HG03520 (cell line): ENCODE measurements around the gene FOXE1.

Experiments used
- ATAC-seq: cut with Tn5 transposase; IDR thresholded peaks from one replicate; pipeline ENCODE4 v1.9.1; 2021; ENCODE audit warnings: mild to moderate bottlenecking, moderate library complexity; ENCODE audit not compliant: unreplicated experiment

The FOXE1 gene

DNA sequence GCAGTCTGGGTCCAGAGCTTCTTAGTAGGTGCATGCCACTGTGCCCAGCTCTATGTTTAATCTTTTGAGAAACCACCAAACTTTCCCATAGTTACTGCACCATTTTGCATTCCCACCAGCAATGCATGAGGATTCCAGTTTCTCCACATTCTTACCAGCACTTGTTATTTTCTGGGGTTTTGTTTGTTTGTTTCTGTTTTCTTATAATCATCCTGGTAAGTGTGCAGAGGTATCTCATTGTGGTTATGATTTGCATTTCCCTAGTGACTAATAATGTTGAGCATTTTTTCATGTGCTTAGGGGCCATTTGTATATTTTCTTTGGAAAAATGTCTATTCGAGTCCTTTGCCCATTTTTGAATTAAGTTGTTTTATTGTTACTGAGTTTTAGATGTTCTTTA lies 11.4 kb downstream of the FOXE1 start:
- ATAC-seq: no peak

DNA sequence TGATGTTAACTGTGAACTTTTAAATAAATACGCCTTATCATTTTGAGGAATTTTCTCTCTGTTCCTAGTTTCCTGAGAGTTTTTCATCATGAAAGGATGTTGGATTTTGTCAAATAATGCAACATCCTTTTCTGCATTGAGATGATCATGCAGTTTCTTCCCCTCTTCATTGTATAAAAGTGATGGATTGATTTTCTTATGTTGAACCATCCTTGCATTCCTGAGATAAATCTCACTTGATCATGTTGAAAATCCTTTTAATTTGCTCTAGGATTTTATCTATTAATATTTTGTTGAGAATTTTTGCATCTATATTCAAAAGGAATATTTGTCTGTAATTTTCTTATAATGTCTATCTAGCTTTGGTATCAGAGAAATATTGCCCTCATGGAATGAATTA lies 13.3 kb downstream of the FOXE1 start:
- ATAC-seq: no peak

- ATAC-seq: no peak
Observed at GRCh38 chr9:97866848-97867247, 13.8 kb downstream of the FOXE1 start.

- ATAC-seq: no peak
Observed at GRCh38 chr9:97868859-97869258, 15.8 kb downstream of the FOXE1 start.

DNA sequence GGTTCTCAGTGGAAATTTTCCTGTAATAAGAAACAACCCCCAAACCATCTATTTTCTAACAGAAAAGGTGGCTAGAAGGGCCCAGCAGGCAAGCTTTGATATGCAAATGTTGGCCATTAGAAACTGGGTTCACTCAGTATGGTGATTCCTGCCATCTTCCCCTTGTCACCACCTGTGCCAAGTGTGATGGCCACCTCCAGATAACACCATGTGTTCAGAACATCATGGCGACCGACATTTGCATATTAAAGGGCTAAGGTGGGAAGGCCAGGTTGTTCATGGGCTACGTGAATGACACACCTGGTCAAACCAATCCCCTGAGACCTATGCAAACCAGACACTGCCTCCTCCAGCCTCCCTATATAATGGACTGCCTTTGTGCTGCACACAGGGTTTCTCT lies 20.4 kb downstream of the FOXE1 start:
- ATAC-seq: no peak

GRCh38 chr9:97873882-97874281 lies 20.9 kb downstream of the FOXE1 start:
- ATAC-seq: no peak

DNA sequence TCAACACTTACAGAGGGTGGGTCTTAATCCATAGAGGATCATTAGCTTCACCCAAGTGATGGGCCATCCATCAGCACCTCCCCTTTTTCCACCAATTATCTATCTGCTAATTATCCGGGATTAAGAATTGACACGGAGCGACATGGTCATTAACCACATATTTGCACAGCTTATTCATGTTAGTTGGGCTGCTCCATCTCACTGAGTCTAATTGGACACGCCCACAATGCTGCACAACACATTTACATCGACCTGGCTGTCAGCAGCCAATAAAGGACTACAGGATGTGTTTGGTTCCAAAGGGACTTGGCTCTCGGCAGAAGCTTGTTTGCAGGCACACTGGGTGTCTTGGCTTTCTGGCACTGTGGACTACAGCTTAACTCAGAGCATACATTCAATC lies 21.6 kb downstream of the FOXE1 start:
- ATAC-seq: no peak

- no peak for ATAC-seq
Observed at GRCh38 chr9:97875111-97875510, 22.1 kb downstream of the FOXE1 start.

DNA sequence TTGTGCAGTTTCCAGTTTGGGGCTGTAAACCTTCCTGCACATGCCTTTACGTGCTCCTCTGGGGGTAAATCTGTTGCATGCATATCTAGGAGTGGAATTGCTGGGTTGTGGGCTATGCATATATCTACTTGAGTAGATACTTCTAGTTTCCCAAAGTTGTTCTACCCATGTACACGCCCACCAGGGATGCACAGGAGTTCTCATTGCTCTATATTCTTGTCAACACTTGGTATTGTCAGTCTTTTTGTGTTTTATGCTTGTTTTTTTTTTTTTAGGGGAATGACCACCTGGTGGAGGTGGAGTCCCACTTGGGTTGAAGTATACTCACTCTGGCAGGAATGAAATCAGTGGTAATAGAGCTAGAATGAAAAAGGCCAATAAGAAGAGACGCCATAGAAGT lies 23.0 kb downstream of the FOXE1 start:
- ATAC-seq: no peak

DNA sequence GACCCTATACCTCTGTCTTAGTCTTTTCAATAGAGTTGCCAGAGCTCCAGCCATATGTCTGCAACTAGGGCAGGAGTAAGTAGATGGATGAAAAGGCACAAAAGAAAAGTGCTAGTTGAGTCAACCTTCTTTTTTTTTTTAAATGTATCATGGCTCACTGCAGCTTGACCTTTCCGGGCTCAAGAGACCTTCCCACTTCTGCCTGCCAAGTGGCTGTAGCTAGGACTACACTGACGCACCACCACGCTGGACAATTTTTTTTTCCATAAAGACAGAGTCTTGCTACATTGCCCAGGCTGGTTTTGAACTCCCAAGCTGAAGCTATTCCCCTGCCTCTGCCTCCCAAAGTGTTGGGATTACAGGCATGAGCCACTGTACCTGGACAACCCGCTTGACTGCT lies 27.3 kb downstream of the FOXE1 start:
- ATAC-seq: no peak

- no peak for ATAC-seq
Observed at GRCh38 chr9:97889941-97890887, 37.2 kb downstream of the FOXE1 start.

GRCh38 chr9:97891736-97892135 lies 38.7 kb downstream of the FOXE1 start:
- no peak for ATAC-seq

- no peak for ATAC-seq
Observed at GRCh38 chr9:97892421-97892820, 39.4 kb downstream of the FOXE1 start.

GRCh38 chr9:97895211-97895610 lies 42.2 kb downstream of the FOXE1 start:
- no peak for ATAC-seq

- ATAC-seq: no peak
Observed at GRCh38 chr9:97895695-97896332, 42.8 kb downstream of the FOXE1 start.

DNA sequence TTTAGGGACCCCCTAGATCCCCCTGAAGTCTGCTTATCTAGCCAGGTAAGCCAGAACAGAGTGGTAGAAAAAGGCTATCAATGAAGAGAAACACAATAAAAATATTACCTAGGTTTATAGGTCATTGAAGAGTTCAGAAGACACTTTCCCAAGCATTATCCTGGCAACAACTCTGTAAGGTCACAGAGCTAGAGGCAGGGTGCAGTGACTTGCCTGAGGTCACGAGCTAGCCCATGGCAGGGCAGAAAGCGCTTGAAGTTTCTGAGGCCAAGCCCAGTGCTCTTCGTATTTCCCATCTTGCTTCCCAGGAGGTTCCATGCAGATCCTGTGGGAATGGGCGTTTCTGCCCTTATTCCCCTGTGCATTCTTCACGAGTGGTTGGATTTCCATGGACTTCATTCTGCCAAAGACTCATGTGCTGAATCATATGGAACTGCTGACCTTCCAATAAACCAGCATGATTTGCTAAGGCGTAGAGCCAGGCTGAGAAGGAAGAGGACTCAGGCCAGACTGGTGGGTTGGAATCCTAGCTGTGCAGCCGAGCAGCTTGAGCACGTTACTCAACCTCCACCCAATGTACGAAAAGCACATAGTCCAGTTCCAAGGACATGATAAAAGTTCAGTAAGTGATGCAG lies 47.2 kb downstream of the FOXE1 start:
- no peak for ATAC-seq

DNA sequence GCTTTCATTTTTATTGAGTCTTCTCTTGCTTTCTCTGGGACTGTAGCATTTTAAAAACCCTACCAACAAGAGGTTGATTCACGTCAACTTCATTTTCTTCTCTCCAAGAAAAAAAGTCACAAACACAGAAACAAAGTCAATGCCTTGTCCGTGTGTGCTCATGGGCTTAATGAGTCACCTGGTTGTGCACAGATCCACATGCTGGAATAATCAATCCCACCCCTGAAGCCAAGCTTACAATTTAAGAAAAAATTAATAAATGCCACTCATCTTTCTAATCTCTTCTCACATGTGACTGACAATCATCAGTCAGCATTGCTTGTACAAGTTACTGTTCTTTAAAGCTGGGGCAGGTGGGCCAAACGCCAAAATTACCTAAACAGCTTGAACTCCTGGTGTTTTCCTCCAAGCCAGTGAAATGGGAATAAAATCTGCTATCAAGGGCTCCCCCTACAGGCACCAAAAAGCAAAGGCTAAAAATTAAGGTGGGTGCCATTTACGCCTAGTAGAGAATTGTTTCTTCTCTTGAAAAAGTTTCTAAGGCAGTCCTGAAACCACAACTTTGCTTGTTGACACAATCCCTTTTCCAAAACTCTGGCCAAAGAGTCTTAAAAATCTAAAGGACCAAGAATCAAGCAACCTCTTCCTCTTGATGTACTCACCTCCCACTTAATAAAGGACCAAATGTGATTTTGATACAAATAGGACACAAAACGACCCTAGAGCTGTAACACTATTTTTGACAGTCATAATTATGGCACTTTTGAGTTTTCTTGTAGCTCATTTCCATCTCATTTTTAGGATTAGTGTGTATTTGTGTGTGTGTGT lies 47.9 kb downstream of the FOXE1 start:
- ATAC-seq: no peak

DNA sequence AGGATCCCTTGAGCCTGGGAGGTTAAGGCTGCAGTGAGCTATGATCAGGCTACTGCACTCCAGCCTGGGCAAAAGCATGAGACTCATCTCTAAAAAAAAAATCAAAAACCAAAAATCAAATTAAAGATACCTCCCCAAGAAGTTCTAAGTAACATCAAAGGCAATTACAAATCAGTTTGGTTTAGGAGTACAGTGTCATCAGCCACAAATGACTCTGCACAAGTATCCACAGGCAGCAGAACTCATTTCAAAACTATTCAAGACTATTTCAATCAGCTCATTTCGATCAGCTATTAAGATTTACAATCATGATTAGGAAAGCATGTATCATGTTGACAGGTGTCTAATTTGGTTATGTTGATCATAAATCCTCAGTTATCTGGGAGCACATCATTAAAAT lies 50.2 kb downstream of the FOXE1 start:
- no peak for ATAC-seq

GRCh38 chr9:97904725-97905124 lies 51.7 kb downstream of the FOXE1 start:
- ATAC-seq: no peak

DNA sequence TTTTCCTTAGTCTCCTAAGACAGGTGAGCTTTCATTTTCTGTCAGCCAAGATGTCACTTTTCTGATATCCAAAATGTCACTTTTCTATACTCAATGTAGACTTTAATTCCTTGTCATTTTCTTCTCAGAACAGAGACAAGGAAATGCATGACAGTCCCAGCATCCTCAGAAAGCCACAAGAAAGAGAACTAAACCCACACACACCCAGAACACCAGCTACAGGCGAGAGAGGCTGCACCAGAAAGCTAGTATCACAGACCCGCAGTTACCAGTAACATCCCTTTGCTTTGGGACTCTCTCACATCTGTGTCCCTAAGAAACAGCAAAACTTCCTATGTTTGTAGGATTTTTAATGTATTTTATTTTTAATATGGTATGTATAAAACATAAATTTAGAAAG lies 52.2 kb downstream of the FOXE1 start:
- no peak for ATAC-seq
